Measurements from ENCODE around the gene BCL2L13. TPM values are rescaled to one million over a fixed set of nuclear protein-coding genes. Genes with fewer than 3 reads are reported as not detected.
A peak's percentile ranks its signal among the peaks of the same experiment; 100 is the strongest.

BCL2L13 gene
- total RNA-seq, 6 experiments from 2014 or later: 26.2 to 44.5 (median 37.3) TPM

GRCh38 chr22:17733466-17733865 is 94.9 kb downstream of the BCL2L13 start:
- no peak overlapping the region for H3K4me3 ChIP-seq
- TF ChIP-seq CTCF (IDR thresholded peaks at IDR 0.05) (no peak), POLR2A (IDR thresholded peaks at IDR 0.05) (no peak)
- WGBS (ENCODE audit: insufficient coverage, low coverage, low lambda C conversion rate, missing lambda C conversion rate): 40% methylated on average over 3 of the region's 3 CpGs
- H3K27me3 ChIP-seq: no peaks in the 10 kb centered on the region
- ATAC-seq: no peak
- no peaks in the 10 kb centered on the region for H3K9me3 ChIP-seq
- H3K4me1 ChIP-seq: peaks cover 0 to 34% (median 8%) of the 10 kb centered on the region in 4 donors
- peak in 1 of 3 donors; percentile 36 for DNase-seq
- intact Hi-C loops (cut with DNase I): no loop called here
- peaks cover 0 to 35% (median 18%) of the 10 kb centered on the region in 4 donors for H3K36me3 ChIP-seq
- peak overlapping the region in 2 of 3 donors; percentile 5 to 88 for H3K27ac ChIP-seq

DNA sequence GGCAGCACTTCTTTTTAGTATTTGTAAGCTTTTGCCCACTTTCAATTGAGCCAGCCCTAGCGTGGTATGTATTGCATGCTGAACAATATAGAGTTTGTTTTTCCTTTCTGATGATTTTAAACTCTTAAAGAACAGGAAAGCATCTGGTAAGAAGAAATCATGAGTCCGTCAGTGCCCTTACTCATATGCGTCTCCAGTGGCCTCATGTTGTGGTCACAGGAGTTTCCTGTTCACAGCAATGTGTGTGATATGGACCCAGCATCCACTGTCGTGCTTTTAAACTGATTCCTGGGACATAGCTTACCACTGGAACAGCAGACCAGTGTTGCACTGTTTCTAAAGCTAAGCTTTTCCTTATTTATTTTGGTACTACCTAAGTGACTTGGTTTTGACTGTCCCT is 95.6 kb downstream of the BCL2L13 start:
- 47% methylated on average over 4 of the region's 4 CpGs for WGBS (ENCODE audit: insufficient coverage, low coverage, low lambda C conversion rate, missing lambda C conversion rate)
- H3K4me3 ChIP-seq: no peak overlapping the region
- H3K4me1 ChIP-seq: peaks cover 0 to 34% (median 8%) of the 10 kb centered on the region in 4 donors
- H3K27ac ChIP-seq: no peak overlapping the region
- no peaks in the 10 kb centered on the region for H3K9me3 ChIP-seq
- H3K27me3 ChIP-seq: no peaks in the 10 kb centered on the region
- DNase-seq (no peak), ATAC-seq (no peak)
- H3K36me3 ChIP-seq: peaks cover 0 to 37% (median 21%) of the 10 kb centered on the region in 4 donors
- intact Hi-C loops (cut with DNase I): no loop called here
- TF ChIP-seq CTCF (IDR thresholded peaks at IDR 0.05) (no peak), POLR2A (IDR thresholded peaks at IDR 0.05) (no peak)

- peaks cover 0 to 3% (median under 1%) of the 10 kb centered on the region in 4 donors for H3K4me1 ChIP-seq
- no peak overlapping the region for H3K4me3 ChIP-seq
- no peak for DNase-seq
- H3K27me3 ChIP-seq: no peaks in the 10 kb centered on the region
- TF ChIP-seq POLR2A (IDR thresholded peaks at IDR 0.05) (no peak), CTCF (IDR thresholded peaks at IDR 0.05) (no peak)
- H3K36me3 ChIP-seq: peaks cover 0 to 37% (median 18%) of the 10 kb centered on the region in 4 donors
- intact Hi-C loops (cut with DNase I): no loop called here
- no peaks in the 10 kb centered on the region for H3K9me3 ChIP-seq
- H3K27ac ChIP-seq: no peak overlapping the region
- no peak for ATAC-seq
- 91% methylated on average over 8 of the region's 21 CpGs for WGBS (ENCODE audit: insufficient coverage, low coverage, low lambda C conversion rate, missing lambda C conversion rate)
These were observed 100.0 kb downstream of the BCL2L13 start for GRCh38 chr22:17738386-17739128.

- peaks cover 0 to 33% (median 15%) of the 10 kb centered on the region in 4 donors for H3K36me3 ChIP-seq
- 94% methylated on average over 10 of the region's 36 CpGs for WGBS (ENCODE audit: insufficient coverage, low coverage, low lambda C conversion rate, missing lambda C conversion rate)
- TF ChIP-seq POLR2A (IDR thresholded peaks at IDR 0.05) (no peak), CTCF (IDR thresholded peaks at IDR 0.05) (no peak)
- no peak overlapping the region for H3K4me3 ChIP-seq
- no peak overlapping the region for H3K27ac ChIP-seq
- intact Hi-C loops (cut with DNase I): no loop called here
- H3K9me3 ChIP-seq: no peaks in the 10 kb centered on the region
- H3K4me1 ChIP-seq: no peaks in the 10 kb centered on the region
- no peaks in the 10 kb centered on the region for H3K27me3 ChIP-seq
- ATAC-seq (no peak), DNase-seq (no peak)
These were observed 100.8 kb downstream of the BCL2L13 start for GRCh38 chr22:17739196-17739975.

Measured in right lobe of liver (tissue), 6 donors.